H1 (cell line): ENCODE data around the gene AP2A1. TPM values are rescaled to one million over a fixed set of nuclear protein-coding genes. Genes with fewer than 3 reads are reported as not detected.

ENCODE experiments used
- CTCF ChIA-PET: fragments of 300-600 bp; sonication (Branson Sonifier 250); formaldehyde crosslinking; loops from one replicate; lab custom pipeline; 2021; ENCODE audit not compliant: partially characterized antibody; lab: Charles Lee
- POLR2A ChIA-PET: fragments of 300-600 bp; sonication (Branson Sonifier 250); formaldehyde crosslinking; loops from one replicate; lab custom pipeline; 2021; ENCODE audit warnings: inconsistent platforms; ENCODE audit not compliant: partially characterized antibody; lab: Charles Lee
- DNase-seq, 2 experiments: peaks; one replicate each; pipeline versions ENCODE4 v3.0.0 to v3.0.0-alpha.2; 2010 to 2022; ENCODE audit warnings: low spot score in 2 of 2, low read depth in 1 of 2, mixed read lengths in 1 of 2
- FAIRE-seq: peaks from 2 replicates; lab custom pipeline; 2011; peaks lifted over from hg19 to GRCh38; lab: Jason Lieb, UNC
- H2AFZ ChIP-seq: 2 replicates; pipeline ENCODE4 v1.8.1; 2012; ENCODE audit warnings: low read length, inconsistent platforms
- H2AK5ac ChIP-seq: 2 replicates; pipeline ENCODE4 v1.6.1; 2013; ENCODE audit warnings: low read depth, low read length
- H2BK120ac ChIP-seq: replicated peaks from 2 replicates; pipeline ENCODE3; 2013; ENCODE audit warnings: low read depth, low read length, inconsistent platforms
- H2BK12ac ChIP-seq: 2 replicates; pipeline ENCODE4 v1.6.1; 2013; ENCODE audit warnings: low read depth, low read length
- H2BK15ac ChIP-seq: 2 replicates; pipeline ENCODE4 v1.6.1; 2013; ENCODE audit warnings: low read length
- H2BK20ac ChIP-seq: 2 replicates; pipeline ENCODE4 v1.6.1; 2013; ENCODE audit warnings: low read length
- H2BK5ac ChIP-seq: 2 replicates; pipeline ENCODE4 v1.6.1; 2013; ENCODE audit warnings: low read depth, low read length
- H3K14ac ChIP-seq: 2 replicates; pipeline ENCODE4 v1.6.1; 2013; ENCODE audit warnings: inconsistent platforms; ENCODE audit not compliant: insufficient read length
- H3K18ac ChIP-seq: 2 replicates; pipeline ENCODE4 v1.6.1; 2013; ENCODE audit warnings: low read length; ENCODE audit errors: extremely low read depth
- H3K23ac ChIP-seq: 2 replicates; pipeline ENCODE4 v1.6.1; 2013; ENCODE audit warnings: inconsistent platforms; ENCODE audit not compliant: insufficient read length
- H3K23me2 ChIP-seq: 2 replicates; pipeline ENCODE4 v1.6.1; 2013; ENCODE audit warnings: low read depth, low read length
- H3K27ac ChIP-seq: 2 replicates; pipeline ENCODE4 v1.6.1; 2011; ENCODE audit warnings: low read depth, low read length, inconsistent platforms
- H3K27me3 ChIP-seq, 4 experiments: replicated peaks in 1 of 4; 1 replicate in 1 of 4; 2 replicates in 3 of 4; pipeline versions ENCODE4 v1.6.1 to v1.8.1; 2011 to 2013; ENCODE audit warnings: low read length in 3 of 4, mild to moderate bottlenecking in 3 of 4, inconsistent platforms in 2 of 4, mixed read lengths in 2 of 4, moderate library complexity in 1 of 4; ENCODE audit not compliant: control insufficient read depth in 3 of 4, insufficient read depth in 3 of 4; ENCODE audit errors: extremely low read depth in 1 of 4
- H3K36me3 ChIP-seq, 4 experiments: 2 replicates each; pipeline versions ENCODE4 v1.6.1 to v1.8.1; 2011 to 2013; ENCODE audit warnings: mild to moderate bottlenecking in 4 of 4, low read length in 3 of 4, moderate library complexity in 2 of 4, control low read depth in 1 of 4, inconsistent platforms in 1 of 4; ENCODE audit not compliant: insufficient read depth in 4 of 4, control insufficient read depth in 2 of 4
- H3K4ac ChIP-seq: replicated peaks from 2 replicates; pipeline ENCODE3; 2013; ENCODE audit warnings: low read length, low read depth, mixed read lengths, inconsistent platforms; ENCODE audit not compliant: insufficient read length
- H3K4me1 ChIP-seq, 4 experiments: replicated peaks in 1 of 4; 1 replicate in 1 of 4; 2 replicates in 3 of 4; pipeline versions ENCODE4 v1.6.1 to v1.8.1; 2011 to 2013; ENCODE audit warnings: low read length in 3 of 4, inconsistent platforms in 2 of 4, mixed read lengths in 1 of 4; ENCODE audit not compliant: insufficient read depth in 4 of 4, control insufficient read depth in 3 of 4
- H3K4me2 ChIP-seq, 2 experiments: 2 replicates each; pipeline versions ENCODE4 v1.6.1 to v1.8.1; 2011 to 2013; ENCODE audit warnings: low read depth in 2 of 2, low read length in 2 of 2, control low read depth in 1 of 2, inconsistent platforms in 1 of 2, mild to moderate bottlenecking in 1 of 2; ENCODE audit not compliant: insufficient read depth in 1 of 2
- H3K4me3 ChIP-seq, 4 experiments: fragments of 200-600, 300-600 bp in 1 of 4; sonication (generic), shearing (Covaris generic), sonication (Bioruptor Twin) in 1 of 4; 2 replicates each; pipeline versions ENCODE4 v1.5.1 to v1.8.1; 2011 to 2016; ENCODE audit warnings: low read length in 4 of 4, low read depth in 3 of 4, control low read depth in 2 of 4, inconsistent platforms in 2 of 4, mild to moderate bottlenecking in 2 of 4, mixed read lengths in 1 of 4, moderate library complexity in 1 of 4; ENCODE audit not compliant: insufficient read depth in 2 of 4; ENCODE audit errors: extremely low read depth in 1 of 4
- H3K56ac ChIP-seq: replicated peaks from 2 replicates; pipeline ENCODE3; 2013; ENCODE audit warnings: low read depth, mild to moderate bottlenecking, mixed read lengths, low read length, inconsistent platforms; ENCODE audit not compliant: insufficient read length
- H3K79me1 ChIP-seq: 2 replicates; pipeline ENCODE4 v1.6.1; 2013; ENCODE audit warnings: low read depth, low read length, control low read depth
- H3K79me2 ChIP-seq, 2 experiments: 2 replicates each; pipeline versions ENCODE4 v1.6.1 to v1.8.1; 2012 to 2013; ENCODE audit warnings: low read length in 2 of 2, mild to moderate bottlenecking in 2 of 2, inconsistent platforms in 1 of 2; ENCODE audit not compliant: insufficient read depth in 2 of 2, control insufficient read depth in 1 of 2
- H3K9ac ChIP-seq, 4 experiments: replicated peaks in 1 of 4; 1 replicate in 1 of 4; 2 replicates in 3 of 4; pipeline versions ENCODE4 v1.6.1 to v1.8.1; 2011 to 2013; ENCODE audit warnings: low read depth in 3 of 4, low read length in 3 of 4, control low read depth in 2 of 4, mild to moderate bottlenecking in 2 of 4, moderate library complexity in 2 of 4, inconsistent platforms in 1 of 4; ENCODE audit errors: extremely low read depth in 1 of 4
- H3K9me3 ChIP-seq, 2 experiments: 2 replicates each; pipeline versions ENCODE4 v1.6.1 to v1.8.1; 2012 to 2013; ENCODE audit warnings: mild to moderate bottlenecking in 2 of 2, moderate library complexity in 2 of 2, control low read depth in 1 of 2, inconsistent platforms in 1 of 2, low read depth in 1 of 2, low read length in 1 of 2, mixed read lengths in 1 of 2; ENCODE audit not compliant: insufficient read depth in 2 of 2
- H4K20me1 ChIP-seq, 2 experiments: replicated peaks in 1 of 2; 2 replicates each; pipeline versions ENCODE3 to v1.8.1; 2011 to 2013; ENCODE audit warnings: inconsistent platforms in 2 of 2, low read length in 2 of 2, mild to moderate bottlenecking in 1 of 2; ENCODE audit not compliant: insufficient read depth in 2 of 2, control insufficient read depth in 1 of 2
- H4K5ac ChIP-seq: 2 replicates; pipeline ENCODE4 v1.6.1; 2013; ENCODE audit warnings: low read length, low read depth, mixed read lengths, inconsistent platforms; ENCODE audit not compliant: insufficient read length
- H4K8ac ChIP-seq: 2 replicates; pipeline ENCODE4 v1.8.0; 2013; ENCODE audit warnings: mild to moderate bottlenecking, moderate library complexity, low read length, inconsistent platforms; ENCODE audit not compliant: insufficient read depth; ENCODE audit errors: extremely low read depth
- H4K91ac ChIP-seq: replicated peaks from 2 replicates; pipeline ENCODE3; 2013; ENCODE audit warnings: low read length, mixed read lengths, inconsistent platforms; ENCODE audit not compliant: insufficient read length
- BACH1 ChIP-seq: IDR thresholded peaks from 2 replicates; pipeline ENCODE4 v1.6.1; 2012; ENCODE audit warnings: low read length, improper control_type of control experiment
- BRCA1 ChIP-seq: IDR thresholded peaks from 2 replicates; pipeline ENCODE4 v1.6.1; 2012; ENCODE audit warnings: low read depth, low read length, improper control_type of control experiment
- GABPA ChIP-seq: IDR thresholded peaks from 2 replicates; pipeline ENCODE4 v1.6.1; 2011; ENCODE audit warnings: mild to moderate bottlenecking, low read length, moderate library complexity, borderline replicate concordance; ENCODE audit not compliant: insufficient read depth
- HDAC2 ChIP-seq, 2 experiments: fragments of 300-600 bp in 1 of 2; sonication (generic) in 1 of 2; IDR thresholded peaks; 2 replicates each; pipeline ENCODE4 v1.6.1; 2011 to 2012; ENCODE audit warnings: low read depth in 2 of 2, low read length in 2 of 2, mild to moderate bottlenecking in 2 of 2, moderate library complexity in 2 of 2, borderline replicate concordance in 1 of 2, inconsistent platforms in 1 of 2
- JUND ChIP-seq: IDR thresholded peaks from 2 replicates; pipeline ENCODE4 v1.6.1; 2011; ENCODE audit warnings: mild to moderate bottlenecking, improper control_type of control experiment, low read length
- KDM1A ChIP-seq: fragments of 200-600, 300-600 bp; sonication (generic); IDR thresholded peaks from 2 replicates; pipeline ENCODE4 v1.7.1; 2016; ENCODE audit warnings: mild to moderate bottlenecking, low read length, borderline replicate concordance
- KDM4A ChIP-seq: IDR thresholded peaks from one replicate; pipeline ENCODE4 v1.7.1; 2012; ENCODE audit warnings: low read depth, mild to moderate bottlenecking, moderate library complexity, low read length, inconsistent platforms; ENCODE audit not compliant: severe bottlenecking
- POLR2AphosphoS5 ChIP-seq: IDR thresholded peaks from 2 replicates; pipeline ENCODE4 v1.6.1; 2011; ENCODE audit warnings: low read depth, low read length
- POU5F1 ChIP-seq: IDR thresholded peaks from 2 replicates; pipeline ENCODE4 v1.6.1; 2011; ENCODE audit warnings: low read depth, mild to moderate bottlenecking, low read length, moderate library complexity
- RNF2 ChIP-seq: fragments of 200-900, 300-1000 bp; sonication (generic); IDR thresholded peaks from 2 replicates; pipeline ENCODE4 v1.7.1; 2016; ENCODE audit warnings: borderline replicate concordance, low read depth, mild to moderate bottlenecking, antibody characterized with exemption, low read length; ENCODE audit not compliant: poor library complexity, severe bottlenecking; ENCODE audit errors: missing control alignments
- SIRT6 ChIP-seq: IDR thresholded peaks from one replicate; pipeline ENCODE4 v1.7.1; 2012; ENCODE audit warnings: low read length, inconsistent platforms
- SP2 ChIP-seq: IDR thresholded peaks from 2 replicates; pipeline ENCODE4 v1.6.1; 2012; ENCODE audit warnings: mild to moderate bottlenecking, low read length, inconsistent platforms
- SRF ChIP-seq: IDR thresholded peaks from 2 replicates; pipeline ENCODE4 v1.6.1; 2011; ENCODE audit warnings: mild to moderate bottlenecking, low read depth, low read length, moderate library complexity
- WGBS, 2 experiments: shearing (Covaris generic) in 1 of 2; methylation state at CpG; one replicate each; pipeline versions ENCODE4 v1.1.6 to v1.1.7; 2013 to 2015; ENCODE audit warnings: low lambda C conversion rate in 2 of 2, mixed read lengths in 2 of 2, inconsistent platforms in 1 of 2, low coverage in 1 of 2, missing lambda C conversion rate in 1 of 2; ENCODE audit not compliant: insufficient replicate concordance in 2 of 2, insufficient coverage in 1 of 2, insufficient read length in 1 of 2; ENCODE audit errors: extremely low coverage in 1 of 2, missing lambda C conversion rate in 1 of 2; 5-methylcytosine and 5-hydroxymethylcytosine counted together
- polyA plus RNA-seq, 7 experiments: library from polyadenylated mRNA; depleted of rRNA in 3 of 7; stranded (reverse) in 5 of 7; unstranded in 2 of 7; fragments of >200 nt in 5 of 7; fragments of 200-250 nt in 2 of 7; gene quantifications; 1 replicate in 5 of 7; 2 replicates in 1 of 7; 4 replicates in 1 of 7; pipeline versions ENCODE4 v1.2.1 to v1.2.3, GENCODE V29; 2011 to 2013; ENCODE audit warnings: missing spikeins in 2 of 7, mixed read lengths in 2 of 7
- total RNA-seq: library from RNA; stranded (reverse); fragmentation: NEBNext Ultra II Directional; extraction: Animal tissue kit (Norgen Biotek cat#: 25700); gene quantifications from 2 replicates; pipeline ENCODE4 v1.2.1, GENCODE V29; 2021
- TF ChIP-seq, protein P1 (sequence below): IDR thresholded peaks from 2 replicates; pipeline ENCODE4 v1.6.1; 2011; ENCODE audit warnings: low read depth, mild to moderate bottlenecking, low read length; ENCODE audit not compliant: insufficient read depth

AP2A1 gene
- total and polyA plus RNA-seq, 2 of the 8 experiments (the other 6 are each of a cell fraction or from before 2014, with no cell fraction given) = 105 to 106 TPM

DNA sequence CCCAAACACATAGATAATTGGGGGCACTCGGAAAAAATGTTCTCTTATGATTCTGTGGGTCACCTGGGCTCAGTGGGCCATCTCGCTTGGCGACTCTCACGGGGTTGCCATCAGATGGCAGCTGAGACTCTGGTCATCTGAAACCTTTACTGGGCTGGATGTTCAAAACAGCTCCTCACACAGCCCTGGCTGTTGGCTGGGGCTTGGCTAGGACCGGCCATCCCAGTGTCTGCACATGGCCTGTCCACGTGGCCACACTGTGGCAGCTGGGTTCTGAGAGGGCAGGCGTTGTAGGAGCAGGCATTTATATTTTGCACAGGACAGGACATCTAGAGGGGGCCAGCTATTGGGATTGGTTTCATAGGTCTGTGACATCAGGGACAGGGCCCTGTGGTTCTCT, 66.8 kb downstream of the AP2A1 start:
- no peak overlapping the region for H4K5ac ChIP-seq
- H3K27ac ChIP-seq = no peak overlapping the region
- no peak overlapping the region for H4K91ac ChIP-seq
- DNase-seq (no peak), FAIRE-seq (no peak)
- no peak overlapping the region for H3K56ac ChIP-seq
- no peak overlapping the region for H2BK12ac ChIP-seq
- 90% methylated on average over 7 of the region's 7 CpGs; no CpG with 5 or more reads in 1 of the 2 experiments for WGBS, 2 experiments
- H3K79me1 ChIP-seq = peaks cover under 1% of the 10 kb centered on the region; the same call in 1 of the 2 replicates
- no peak overlapping the region for H2BK15ac ChIP-seq
- no peak overlapping the region for H3K14ac ChIP-seq
- no peak overlapping the region for H3K23ac ChIP-seq
- POLR2A ChIA-PET = interaction anchor here (0.9 to 1.4 kb wide), 4 partner anchors 15 to 25 kb away, joined by 3 to 4 read pairs (median 4); partner anchors contain the start of gene PTOV1
- H4K8ac ChIP-seq = no peak overlapping the region
- H2AFZ ChIP-seq = no peak overlapping the region
- H3K4me2 ChIP-seq = no peak overlapping the region
- no peaks in the 10 kb centered on the region for H3K79me2 ChIP-seq
- no peak overlapping the region for H3K4me3 ChIP-seq
- no peak overlapping the region for H3K9ac ChIP-seq
- H3K36me3 ChIP-seq = peaks cover 12 to 42% (median 29%) of the 10 kb centered on the region in 4 experiments; a peak in 6 of 8 replicates
- no peaks in the 10 kb centered on the region for H3K23me2 ChIP-seq
- H3K9me3 ChIP-seq = no peaks in the 10 kb centered on the region
- H3K27me3 ChIP-seq = no peaks in the 10 kb centered on the region
- H3K18ac ChIP-seq = no peak overlapping the region
- H2BK120ac ChIP-seq = no peak overlapping the region
- peaks cover 5 to 7% of the 10 kb centered on the region in 2 experiments for H4K20me1 ChIP-seq
- H3K4ac ChIP-seq = no peak overlapping the region
- CTCF ChIA-PET = interaction anchor here (0.5 to 2.2 kb wide), 5 partner anchors 21 to 107 kb away, joined by 3 to 6 read pairs (median 3); partner anchors contain the start of gene FUZ
- H2BK5ac ChIP-seq = no peak overlapping the region
- no peak overlapping the region for H2AK5ac ChIP-seq
- H2BK20ac ChIP-seq = no peak overlapping the region
- H3K4me1 ChIP-seq = no peaks in the 10 kb centered on the region
- TF ChIP-seq POLR2AphosphoS5 (no peak), KDM1A (no peak), SRF (no peak), POU5F1 (no peak), JUND (no peak), SP2 (no peak), BACH1 (no peak), GABPA (no peak), HDAC2 (IDR thresholded peaks at IDR 0.05; ENCODE audit: borderline replicate concordance in 1 of 2, low read depth in 2 of 2, low read length in 2 of 2) (no peak), KDM4A (no peak), BRCA1 (no peak), RNF2 (no peak), SIRT6 (no peak)
- TF ChIP-seq, protein P1, sequence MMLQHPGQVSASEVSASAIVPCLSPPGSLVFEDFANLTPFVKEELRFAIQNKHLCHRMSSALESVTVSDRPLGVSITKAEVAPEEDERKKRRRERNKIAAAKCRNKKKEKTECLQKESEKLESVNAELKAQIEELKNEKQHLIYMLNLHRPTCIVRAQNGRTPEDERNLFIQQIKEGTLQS = no peak
